Astrocyte of the cerebellum (primary cell): Measurements from ENCODE around the gene PKN1.
"Not testable (repeated sequence)": the region's sequence is repeated elsewhere in the genome, so short reads cannot be mapped to it uniquely, and the experiment has no call there.

Experiments used
- DNase-seq: peaks from one replicate; pipeline ENCODE4 v3.0.0-alpha.2; 2011; ENCODE audit warnings: low read depth
- H3K4me3 ChIP-seq: 2 replicates; pipeline ENCODE4 v1.5.1; 2011; ENCODE audit warnings: mild to moderate bottlenecking, low read depth, low read length, moderate library complexity
- CTCF ChIP-seq: IDR thresholded peaks from 2 replicates; pipeline ENCODE4 v1.5.1; 2012; ENCODE audit warnings: low read length, low read depth, moderate library complexity, mild to moderate bottlenecking; ENCODE audit errors: missing control alignments
- in situ Hi-C: cut with HindIII; loops from 2 replicates; pipeline ENCODE4 v1.10.0; 2017; ENCODE audit warnings: low sequenced_read_pairs

PKN1 gene

GRCh38 chr19:14402332-14403144 lies 30.6 kb upstream of the PKN1 start:
- no peak for TF ChIP-seq CTCF
- in situ Hi-C loops = loop anchor here (25.0 kb wide), 1 partner anchor 110 kb away; the partner anchor contains the start of gene DNAJB1
- no peak overlapping the region for H3K4me3 ChIP-seq
- DNase-seq = no peak

GRCh38 chr19:14403145-14403930 lies 29.8 kb upstream of the PKN1 start:
- not testable (repeated sequence) for H3K4me3 ChIP-seq, DNase-seq
- in situ Hi-C loops = loop anchor here (25.0 kb wide), 1 partner anchor 109 kb away; the partner anchor contains the start of gene DNAJB1

GRCh38 chr19:14404312-14404711 lies 28.8 kb upstream of the PKN1 start:
- in situ Hi-C loops = loop anchor here (25.0 kb wide), 1 partner anchor 108 kb away; the partner anchor contains the start of gene DNAJB1
- no peak overlapping the region for H3K4me3 ChIP-seq

GRCh38 chr19:14405380-14405757 lies 27.7 kb upstream of the PKN1 start:
- no peak for DNase-seq
- TF ChIP-seq CTCF = no peak
- H3K4me3 ChIP-seq = no peak overlapping the region
- in situ Hi-C loops = loop anchor here (25.0 kb wide), 1 partner anchor 107 kb away; the partner anchor contains the start of gene DNAJB1

More at GRCh38 chr19:14404312-14404711, 28.8 kb upstream of the PKN1 start:
- no peak for DNase-seq
- no peak for TF ChIP-seq CTCF

GRCh38 chr19:14405758-14406644 lies 27.1 kb upstream of the PKN1 start:
- peak overlapping the region; percentile 11 for H3K4me3 ChIP-seq
- TF ChIP-seq CTCF = peak; percentile 50
- in situ Hi-C loops = loop anchor here (25.0 kb wide), 1 partner anchor 106 kb away; the partner anchor contains the start of gene DNAJB1
- DNase-seq = peak; percentile 61

- in situ Hi-C loops = loop anchor here (25.0 kb wide), 1 partner anchor 105 kb away; the partner anchor contains the start of gene DNAJB1
- H3K4me3 ChIP-seq = no peak overlapping the region
- TF ChIP-seq CTCF = no peak
Measured at GRCh38 chr19:14406645-14407401, 26.3 kb upstream of the PKN1 start.

More at GRCh38 chr19:14406645-14407401, 26.3 kb upstream of the PKN1 start:
- DNase-seq = no peak
